ENCODE results near the gene STAT6. TPM values are rescaled to one million over a fixed set of nuclear protein-coding genes. Genes with fewer than 3 reads are reported as not detected.

Gene STAT6
- total and polyA plus RNA-seq, 10 of the 15 experiments (the other 5 are each of a cell fraction or from before 2014, with no cell fraction given), result 14.2 to 176 (median 89.6) TPM

DNA sequence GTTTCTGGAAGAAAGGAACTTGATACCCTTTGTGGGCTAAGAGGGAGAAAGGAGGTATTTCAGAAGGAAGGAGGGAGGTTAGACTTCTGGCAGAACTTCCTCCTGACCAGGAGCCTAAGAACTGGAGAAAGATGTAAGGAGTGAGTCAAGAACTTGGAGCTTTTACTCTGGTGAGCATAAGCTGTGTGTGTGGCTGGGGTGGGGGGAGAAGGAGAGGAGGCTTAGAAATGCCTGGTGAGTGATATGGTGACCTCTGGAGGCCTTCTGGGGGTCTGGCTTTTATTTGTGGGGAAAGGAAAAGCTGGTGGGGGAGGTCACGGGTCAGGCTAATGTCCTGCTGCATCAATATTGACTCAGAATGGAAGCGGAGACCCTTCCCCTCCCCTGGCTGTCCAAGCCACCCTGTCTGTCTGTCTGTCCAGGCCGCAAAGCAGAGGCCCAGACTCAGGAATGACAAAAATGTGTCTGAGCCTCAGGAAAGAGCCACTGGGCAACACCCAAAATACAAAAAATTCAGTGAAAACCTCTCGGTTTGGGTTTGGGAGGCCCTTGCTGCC, 21.9 kb upstream of the STAT6 start:
- H3K4me2 ChIP-seq (ENCODE audit: control insufficient read depth, insufficient read depth), result no peak overlapping the region
- 25% methylated on average over 4 of the region's 4 CpGs for WGBS (ENCODE audit: insufficient coverage, insufficient replicate concordance, low lambda C conversion rate, missing lambda C conversion rate)

More for the DNA sequence above, 21.9 kb upstream of the STAT6 start:
- H3K9me3 ChIP-seq (replicated peaks; ENCODE audit: control insufficient read depth, insufficient read depth, low read length), result no peaks in the 10 kb centered on the region
- H3K79me2 ChIP-seq (ENCODE audit: control insufficient read depth, insufficient read depth, low read length), result no peaks in the 10 kb centered on the region
- H3K4me3 ChIP-seq, result no peak overlapping the region
- H3K27me3 ChIP-seq (replicated peaks in 1 of 2; ENCODE audit: control insufficient read depth in 2 of 2, insufficient read depth in 2 of 2, low read length in 1 of 2), result peaks cover 0 to 2% of the 10 kb centered on the region in 2 experiments; a peak in 3 of 4 replicates
- H3K4me1 ChIP-seq (ENCODE audit: control insufficient read depth, insufficient read depth, low read length), result peaks cover 4% of the 10 kb centered on the region; the same call in 1 of the 2 replicates
- ChIA-PET SMC1A (ENCODE audit: uncharacterized antibody, unreplicated experiment) (no interaction called here), CTCF (interaction anchor here (1.0 kb wide), 1 partner anchor 9 kb away, joined by 3 read pairs; no protein-coding TSS in a partner anchor), RAD21 (ENCODE audit: unreplicated experiment) (no interaction called here), POLR2A (no interaction called here)
- ATAC-seq (no peak), FAIRE-seq (no peak), DNase-seq (ENCODE audit: low read depth, low spot score) (no peak)
- in situ Hi-C loops (cut with MboI), result no loop called here
- no peaks in the 10 kb centered on the region for H4K20me1 ChIP-seq (ENCODE audit: control insufficient read depth, insufficient read depth)
- intact Hi-C loops (cut with micrococcal nuclease; ENCODE audit: unreplicated experiment), result no loop called here
- TF ChIP-seq ZBED1 (IDR thresholded peaks at IDR 0.05; ENCODE audit: borderline replicate concordance), result no peak
- TF ChIP-seq MYB (IDR thresholded peaks at IDR 0.05; ENCODE audit: borderline replicate concordance, low read depth, low read length), result no peak
- TF ChIP-seq NKRF (conservative IDR thresholded peaks at IDR 0.05), result no peak
- no peak for TF ChIP-seq NFYA (IDR thresholded peaks at IDR 0.05; ENCODE audit: borderline replicate concordance, low read depth, low read length)
- no peak for TF ChIP-seq NRF1 (conservative IDR thresholded peaks at IDR 0.05; ENCODE audit: low read depth, low read length)
- no peak for TF ChIP-seq MTA2 (IDR thresholded peaks at IDR 0.05; ENCODE audit: low read depth)
- TF ChIP-seq SREBF2 (IDR thresholded peaks at IDR 0.05; ENCODE audit: low read length), result no peak
- TF ChIP-seq CEBPB (IDR thresholded peaks at IDR 0.05; ENCODE audit: borderline replicate concordance in 1 of 2, low read depth in 2 of 2, low read length in 2 of 2), result no peak
- no peak for TF ChIP-seq GATAD2B (conservative IDR thresholded peaks at IDR 0.05; ENCODE audit: low read depth)
- TF ChIP-seq REST (IDR thresholded peaks at IDR 0.05; ENCODE audit: low read depth, low read length), result no peak
- H3K36me3 ChIP-seq (ENCODE audit: control insufficient read depth in 2 of 2, insufficient read depth in 2 of 2, low read length in 1 of 2), result no peaks in the 10 kb centered on the region
- H3K27ac ChIP-seq (ENCODE audit: control insufficient read depth, insufficient read depth), result no peak overlapping the region
- no TSS peak for BruUV-seq (replicated peaks)
- H2AFZ ChIP-seq (ENCODE audit: control insufficient read depth, low read depth, low read length), result no peak overlapping the region
- H3K9ac ChIP-seq (ENCODE audit: control insufficient read depth, insufficient read depth, low read length), result no peak overlapping the region
